HS-27A (cell line): ENCODE measurements around the gene B3GALT6.

ENCODE experiments used
- DNase-seq: peaks from one replicate; pipeline ENCODE4 v3.0.0-alpha.2; 2012; ENCODE audit warnings: low read depth, missing footprints

Gene B3GALT6

GRCh38 chr1:1262758-1263157, 30.7 kb downstream of the B3GALT6 start:
- DNase-seq = no peak

GRCh38 chr1:1264026-1264425, 32.0 kb downstream of the B3GALT6 start:
- no peak for DNase-seq

- peak; percentile 99 for DNase-seq
Observed at GRCh38 chr1:1264868-1265272, 32.8 kb downstream of the B3GALT6 start.

GRCh38 chr1:1267488-1268283, 35.6 kb downstream of the B3GALT6 start:
- DNase-seq = no peak

GRCh38 chr1:1268284-1268682, 36.2 kb downstream of the B3GALT6 start:
- no peak for DNase-seq

GRCh38 chr1:1270813-1271212, 38.8 kb downstream of the B3GALT6 start:
- DNase-seq = no peak

- DNase-seq = no peak
Observed at GRCh38 chr1:1272341-1273208, 40.5 kb downstream of the B3GALT6 start.

GRCh38 chr1:1273209-1273511, 41.1 kb downstream of the B3GALT6 start:
- DNase-seq = no peak

GRCh38 chr1:1273512-1274298, 41.7 kb downstream of the B3GALT6 start, which contains the start of gene UBE2J2:
Gene UBE2J2, minus strand, starts transcription at chr1:1273854. Its CDS starts 5,862 bp downstream, at chr1:1267992.
- DNase-seq = peak; percentile 61

GRCh38 chr1:1274299-1274930, 42.4 kb downstream of the B3GALT6 start:
- DNase-seq = no peak

GRCh38 chr1:1274931-1275431, 42.9 kb downstream of the B3GALT6 start:
- no peak for DNase-seq

GRCh38 chr1:1275836-1276235, 43.8 kb downstream of the B3GALT6 start:
- DNase-seq = no peak

GRCh38 chr1:1278620-1279019, 46.6 kb downstream of the B3GALT6 start:
- no peak for DNase-seq

GRCh38 chr1:1279028-1279427, 47.0 kb downstream of the B3GALT6 start:
- DNase-seq = no peak

GRCh38 chr1:1280782-1281481, 48.9 kb downstream of the B3GALT6 start:
- DNase-seq = no peak

GRCh38 chr1:1281533-1282321, 49.7 kb downstream of the B3GALT6 start:
- DNase-seq = no peak

- no peak for DNase-seq
Observed at GRCh38 chr1:1282998-1283397, 51.0 kb downstream of the B3GALT6 start.

GRCh38 chr1:1283821-1284220, 51.8 kb downstream of the B3GALT6 start:
- DNase-seq = no peak
